Psoas muscle (tissue), 8 donors: ENCODE data around the gene ZNF761. TPM values are rescaled to one million over a fixed set of nuclear protein-coding genes. Genes with fewer than 3 reads are reported as not detected.

Experiments used
- ATAC-seq, 4 donors: fragments of 200-7000 bp; cut with Tn5 transposase; one replicate each; pipeline ENCODE4 v1.9.1; 2020; ENCODE audit warnings: moderate library complexity in 3 of 4, mild to moderate bottlenecking in 2 of 4
- DNase-seq, 2 donors: peaks; one replicate each; pipeline ENCODE4 v3.0.0-alpha.2; 2020
- H3K27ac ChIP-seq: fragments of 200-600 bp; one replicate; pipeline ENCODE4 v1.8.0; 2022
- H3K27me3 ChIP-seq, 3 donors: fragments of 200-600 bp in 1 of 3; one replicate each; pipeline versions ENCODE4 v1.6.1 to v1.8.0; 2013 to 2022; ENCODE audit warnings: low read length in 2 of 3, mild to moderate bottlenecking in 2 of 3, moderate library complexity in 1 of 3; ENCODE audit not compliant: insufficient read depth in 3 of 3
- H3K36me3 ChIP-seq, 2 donors: fragments of 200-600 bp in 1 of 2; one replicate each; pipeline versions ENCODE4 v1.6.1 to v1.8.0; 2013 to 2022; ENCODE audit warnings: low read depth in 1 of 2, mild to moderate bottlenecking in 1 of 2, moderate library complexity in 1 of 2; ENCODE audit not compliant: insufficient read depth in 1 of 2
- H3K4me1 ChIP-seq: fragments of 200-600 bp; one replicate; pipeline ENCODE4 v1.8.0; 2022
- H3K4me3 ChIP-seq: fragments of 200-600 bp; one replicate; pipeline ENCODE4 v1.8.0; 2022; ENCODE audit warnings: mild to moderate bottlenecking
- H3K9me3 ChIP-seq: fragments of 200-600 bp; one replicate; pipeline ENCODE4 v1.8.0; 2022
- CTCF ChIP-seq: fragments of 200-600 bp; IDR thresholded peaks from one replicate; pipeline ENCODE4 v1.8.0; 2022; ENCODE audit warnings: antibody characterized with exemption
- WGBS, 3 donors: extraction: QIAGEN DNeasy Blood & Tissue Kit; methylation state at CpG; one replicate each; pipeline versions ENCODE4 v1.1.6 to v1.1.7; 2013; 5-methylcytosine and 5-hydroxymethylcytosine counted together
- intact Hi-C, 2 donors: fragments of 100-400 bp; cut with DNase I; formaldehyde crosslinking; loops; one replicate each; pipeline versions ENCODE4 v1.11.0 to v1.14.2; 2022
- polyA plus RNA-seq, 3 donors: library from polyadenylated mRNA; stranded (reverse); fragments of 200-250 nt; gene quantifications; one replicate each; pipeline ENCODE4 v1.2.3, GENCODE V29; 2013
- total RNA-seq, 4 donors: library from RNA; stranded (reverse); fragmentation: NEBNext Ultra II Directional in 2 of 4; extraction: Animal tissue kit (Norgen Biotek cat#: 25700) in 2 of 4; gene quantifications; one replicate each; pipeline versions ENCODE4 v1.2.1 to v1.2.4, GENCODE V29; 2021 to 2023
- donor health status: healthy with polysubstance abuse.
- donor health status: DM: no; HTN: no; CAD: no; lungs with moderate emphysema.
- donor health status: Bipolar disorder and iron deficiency.
- donor health status: healthy.
- donor health status: DM: yes; HTN: yes; CAD: no.
- donor health status: DM: no; HTN: no; CAD: no.
- donor health status: DM: no; HTN: no; CAD: no.
- donor health status: DM: yes; HTN: yes; CAD: no.

The ZNF761 gene
- total and polyA plus RNA-seq, 7 donors, result 1.5 to 6.4 (median 3.2) TPM

DNA sequence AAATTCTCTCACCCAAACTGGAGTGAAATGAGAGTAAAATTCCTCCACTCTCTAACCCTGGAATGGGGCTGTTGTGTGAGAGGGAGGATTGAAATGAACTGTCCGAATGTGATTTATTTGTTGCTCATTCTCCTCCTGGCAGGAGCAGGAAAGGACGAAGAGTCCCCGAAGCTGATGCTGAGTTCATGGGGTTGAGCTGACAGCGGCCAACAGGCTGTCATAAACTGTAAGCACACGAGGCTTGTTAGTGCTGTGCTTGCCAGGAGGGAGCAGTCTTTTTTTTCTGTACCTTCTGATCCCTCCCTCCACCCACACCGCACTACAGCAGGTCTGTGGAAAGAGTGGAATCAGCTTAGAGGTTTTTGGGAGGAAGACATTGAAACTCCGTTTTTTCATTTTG is 73.1 kb downstream of the ZNF761 start:
- ATAC-seq, result peak in 1 of 4 donors; percentile 26

GRCh38 chr19:53506728-53507127 is 74.9 kb downstream of the ZNF761 start:
- no peak overlapping the region for H3K4me3 ChIP-seq
- no peaks in the 10 kb centered on the region for H3K36me3 ChIP-seq
- ATAC-seq (no peak), DNase-seq (no peak)
- 58 to 67% (median 64%) methylated on average over 8 of the region's 8 CpGs for WGBS, 3 donors
- intact Hi-C loops, result no loop called here
- no peaks in the 10 kb centered on the region for H3K9me3 ChIP-seq
- no peak for TF ChIP-seq CTCF
- H3K4me1 ChIP-seq, result no peaks in the 10 kb centered on the region
- no peak overlapping the region for H3K27ac ChIP-seq
- peaks cover 2 to 7% (median 4%) of the 10 kb centered on the region in 3 donors for H3K27me3 ChIP-seq

More for the DNA sequence above, 73.1 kb downstream of the ZNF761 start:
- Histone ChIP-seq H3K27ac (no peak overlapping the region), H3K4me3 (peak overlapping the region; percentile 35), H3K9me3 (no peaks in the 10 kb centered on the region), H3K27me3 (peaks cover 2 to 7% (median 4%) of the 10 kb centered on the region in 3 donors), H3K36me3 (no peaks in the 10 kb centered on the region), H3K4me1 (no peaks in the 10 kb centered on the region)
- no peak for TF ChIP-seq CTCF
- intact Hi-C loops, result no loop called here
- WGBS, 3 donors, result 26 to 28% (median 27%) methylated on average over 7 of the region's 7 CpGs
- no peak for DNase-seq

Other genes with a start within 250 kb of the ZNF761 start
- gene ZNF665, start 238.6 kb upstream of the ZNF761 start, total RNA-seq, result 1 to 10 TPM in 1 of 4 donors, under 1 TPM in 3; 0.47 to 1.1 (median 0.75) TPM
- under 1 TPM; 0.20 to 0.66 (median 0.48) TPM for gene ZNF665, start 238.6 kb upstream of the ZNF761 start, polyA plus RNA-seq
- gene ZNF677, start 177.1 kb upstream of the ZNF761 start, total RNA-seq, result 1 to 10 TPM; 5.1 to 9.7 (median 6.8) TPM
- gene ZNF677, start 177.1 kb upstream of the ZNF761 start, polyA plus RNA-seq, result 1 to 10 TPM; 3.3 to 9.5 (median 4.0) TPM
- gene VN1R2, start 173.7 kb upstream of the ZNF761 start, total RNA-seq, result not detected
- gene VN1R2, start 173.7 kb upstream of the ZNF761 start, polyA plus RNA-seq, result not detected
- not detected for gene VN1R4, start 164.3 kb upstream of the ZNF761 start, total RNA-seq
- not detected for gene VN1R4, start 164.3 kb upstream of the ZNF761 start, polyA plus RNA-seq
- 1 to 10 TPM in 2 of 4 donors, under 1 TPM in 2; 0.81 to 2.0 (median 1.0) TPM for gene ZNF845, start 98.2 kb upstream of the ZNF761 start, total RNA-seq
- 1 to 10 TPM in 2 of 3 donors, under 1 TPM in 1; 1.00 to 5.1 (median 1.4) TPM for gene ZNF845, start 98.2 kb upstream of the ZNF761 start, polyA plus RNA-seq
- gene ZNF525, start 66.3 kb upstream of the ZNF761 start, total RNA-seq, result 1 to 10 TPM; 1.3 to 2.1 (median 1.7) TPM
- 1 to 10 TPM in 1 of 3 donors, under 1 TPM in 2; 0.18 to 1.6 (median 0.78) TPM for gene ZNF525, start 66.3 kb upstream of the ZNF761 start, polyA plus RNA-seq
- 1 to 10 TPM; 1.8 to 2.9 (median 2.6) TPM for gene ZNF765, start 36.8 kb upstream of the ZNF761 start, total RNA-seq
- 1 to 10 TPM; 1.5 to 8.3 (median 2.3) TPM for gene ZNF765, start 36.8 kb upstream of the ZNF761 start, polyA plus RNA-seq
- 1 to 10 TPM in 2 of 4 donors, under 1 TPM in 2; 0.42 to 1.7 (median 0.95) TPM for gene ZNF813, start 35.7 kb downstream of the ZNF761 start, total RNA-seq
- gene ZNF813, start 35.7 kb downstream of the ZNF761 start, polyA plus RNA-seq, result 1 to 10 TPM in 1 of 3 donors, under 1 TPM in 2; 0.31 to 1.1 (median 0.99) TPM
- 10 to 100 TPM in 1 of 4 donors, 1 to 10 TPM in 3; 4.8 to 10.3 (median 8.8) TPM for gene ZNF331, start 106.2 kb downstream of the ZNF761 start, total RNA-seq
- gene ZNF331, start 106.2 kb downstream of the ZNF761 start, polyA plus RNA-seq, result 10 to 100 TPM in 1 of 3 donors, 1 to 10 TPM in 2; 3.8 to 29.0 (median 8.7) TPM
- gene DPRX, start 200.0 kb downstream of the ZNF761 start, total RNA-seq, result under 1 TPM in 1 of 4 donors, not detected in 3; 0.36 TPM
- not detected for gene DPRX, start 200.0 kb downstream of the ZNF761 start, polyA plus RNA-seq